HG03135 (cell line): ENCODE results near the gene SLCO3A1.

Experiments
- ATAC-seq: cut with Tn5 transposase; IDR thresholded peaks from one replicate; pipeline ENCODE4 v1.9.1; 2021; ENCODE audit warnings: mild to moderate bottlenecking, moderate library complexity; ENCODE audit not compliant: unreplicated experiment

SLCO3A1 gene

DNA sequence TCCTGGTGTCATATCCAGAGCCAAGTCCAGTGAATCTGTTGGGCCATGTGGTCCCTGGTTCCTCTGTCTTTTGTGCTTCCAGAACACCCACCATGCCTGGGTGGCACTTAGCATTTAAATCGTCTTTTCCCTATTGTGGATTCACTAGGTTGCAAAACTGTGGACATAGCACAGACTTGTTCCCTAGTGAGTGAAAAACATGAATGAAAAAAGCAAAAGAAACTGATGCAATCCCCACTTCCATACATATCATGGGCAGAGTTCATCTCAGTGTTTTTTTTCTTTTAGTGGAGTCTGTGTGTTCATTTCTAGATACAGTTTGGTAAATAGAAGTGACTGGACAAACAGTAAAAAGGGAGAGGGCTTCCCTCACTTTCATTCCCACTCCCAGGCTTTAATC is 170.5 kb downstream of the SLCO3A1 start:
- no peak for ATAC-seq

DNA sequence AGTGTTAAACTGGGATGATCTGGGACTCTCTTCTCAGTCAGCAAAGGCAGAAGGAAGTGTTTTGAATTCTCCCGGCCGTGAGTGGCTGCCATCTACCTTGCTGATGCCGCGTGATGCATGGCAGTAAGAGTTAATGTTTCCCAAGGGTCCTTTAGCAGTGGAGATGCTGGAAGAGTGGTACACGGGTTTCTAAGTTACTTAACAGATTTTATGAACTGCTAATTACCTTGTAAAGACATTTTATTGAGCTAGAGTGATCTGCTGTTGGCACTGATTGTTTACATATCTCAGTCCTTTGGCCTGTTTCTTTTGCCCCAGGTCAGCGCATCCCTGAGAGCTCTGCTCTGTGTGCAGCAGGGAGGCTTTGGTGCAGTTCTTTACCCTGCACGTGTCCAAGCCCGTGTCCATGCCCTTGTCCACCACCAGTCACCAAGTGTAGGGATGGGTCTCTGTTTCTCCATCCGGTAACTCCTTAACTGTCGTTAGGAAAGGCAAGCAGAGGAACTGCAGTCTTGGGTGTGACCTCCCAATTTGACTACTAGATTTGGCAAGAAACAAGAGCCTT is 172.3 kb downstream of the SLCO3A1 start:
- no peak for ATAC-seq

GRCh38 chr15:92028389-92028724 is 174.8 kb downstream of the SLCO3A1 start:
- ATAC-seq: no peak

DNA sequence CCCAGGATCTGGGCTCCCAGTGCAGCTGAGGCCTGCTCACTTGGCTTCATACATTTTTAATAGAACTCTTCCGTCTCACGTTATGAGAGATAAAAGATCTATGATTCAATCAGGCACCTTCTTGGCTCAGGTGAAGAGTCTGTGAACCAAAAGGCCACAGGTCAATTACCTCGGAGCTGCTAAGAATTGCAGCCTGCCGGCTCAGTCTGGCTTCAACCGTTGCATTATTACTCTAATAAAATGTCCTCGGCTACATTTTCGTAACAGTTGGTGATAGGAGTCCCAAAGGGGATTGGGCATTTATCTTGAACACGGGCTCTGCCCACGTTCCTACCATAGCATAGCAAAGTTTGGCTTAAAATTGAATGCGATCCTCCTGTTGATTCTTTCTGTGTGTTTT is 176.3 kb downstream of the SLCO3A1 start:
- ATAC-seq: no peak

- ATAC-seq: no peak
Measured at GRCh38 chr15:92033314-92033713, 179.8 kb downstream of the SLCO3A1 start.

- ATAC-seq: no peak
Measured at GRCh38 chr15:92033723-92034122, 180.2 kb downstream of the SLCO3A1 start.

- ATAC-seq: no peak
Measured at GRCh38 chr15:92034227-92034626, 180.7 kb downstream of the SLCO3A1 start.

DNA sequence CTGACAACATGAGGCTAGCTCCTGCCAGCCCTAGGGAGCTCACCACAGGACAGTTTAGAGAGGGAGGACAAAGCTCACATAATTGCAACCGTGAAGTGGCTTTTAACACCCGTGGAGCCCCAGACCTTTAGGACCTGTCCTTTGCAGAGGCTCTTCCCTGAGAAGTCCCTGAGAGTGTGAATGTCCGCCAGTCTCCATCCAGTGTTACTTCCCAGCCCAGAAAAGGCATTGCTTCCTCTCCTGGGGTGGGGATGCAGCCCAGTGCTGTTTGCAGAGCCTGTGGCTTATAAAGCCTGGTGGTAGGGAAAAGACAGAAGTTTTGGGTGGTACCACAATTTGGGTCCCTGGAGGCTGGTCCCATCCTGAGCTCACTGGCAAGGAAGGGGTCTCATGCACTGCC is 182.0 kb downstream of the SLCO3A1 start:
- ATAC-seq: no peak

DNA sequence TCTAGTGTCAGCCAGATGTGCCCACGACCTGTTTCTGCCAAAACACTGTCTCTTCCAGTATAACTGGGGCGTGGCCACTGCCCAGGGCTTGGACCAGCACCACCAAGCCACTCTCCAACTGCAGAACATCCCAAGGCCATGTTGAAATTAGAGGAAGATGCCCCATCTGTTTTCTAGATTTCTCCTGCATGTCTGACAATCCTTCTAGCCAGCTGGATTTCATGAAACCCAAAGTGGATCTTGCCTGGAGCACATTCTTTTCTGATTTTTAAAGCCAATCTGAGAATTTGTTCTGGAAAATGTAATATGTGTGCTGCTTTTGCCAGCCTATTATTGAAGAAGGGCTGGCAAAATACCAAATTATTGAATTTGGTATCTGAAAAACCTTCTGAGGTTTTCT is 182.5 kb downstream of the SLCO3A1 start:
- no peak for ATAC-seq

GRCh38 chr15:92037491-92037890 is 184.0 kb downstream of the SLCO3A1 start:
- no peak for ATAC-seq

DNA sequence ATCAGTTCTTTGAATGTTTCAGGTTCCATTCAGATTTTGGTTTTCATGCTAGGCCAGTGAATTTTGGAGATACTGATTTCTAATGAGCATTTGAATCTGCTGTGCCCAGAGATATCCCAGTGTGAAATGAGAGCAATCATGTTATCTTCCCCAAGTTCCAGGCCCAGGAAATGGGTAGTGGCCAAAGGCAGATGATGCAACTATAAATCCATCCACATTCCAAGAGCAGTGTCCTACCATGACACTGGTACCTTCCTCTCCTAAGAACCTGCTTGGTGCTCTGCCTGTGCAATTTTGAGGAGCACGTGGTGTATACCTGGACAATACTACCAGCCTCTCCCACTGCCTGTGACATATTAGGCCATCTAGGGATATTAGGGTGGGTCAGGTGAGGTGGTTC is 186.8 kb downstream of the SLCO3A1 start:
- no peak for ATAC-seq

GRCh38 chr15:92041371-92041770 is 187.9 kb downstream of the SLCO3A1 start:
- no peak for ATAC-seq

GRCh38 chr15:92043283-92043682 is 189.8 kb downstream of the SLCO3A1 start:
- ATAC-seq: no peak

GRCh38 chr15:92044203-92044909 is 190.8 kb downstream of the SLCO3A1 start:
- no peak for ATAC-seq

- no peak for ATAC-seq
Measured at GRCh38 chr15:92047900-92048299, 194.4 kb downstream of the SLCO3A1 start.

DNA sequence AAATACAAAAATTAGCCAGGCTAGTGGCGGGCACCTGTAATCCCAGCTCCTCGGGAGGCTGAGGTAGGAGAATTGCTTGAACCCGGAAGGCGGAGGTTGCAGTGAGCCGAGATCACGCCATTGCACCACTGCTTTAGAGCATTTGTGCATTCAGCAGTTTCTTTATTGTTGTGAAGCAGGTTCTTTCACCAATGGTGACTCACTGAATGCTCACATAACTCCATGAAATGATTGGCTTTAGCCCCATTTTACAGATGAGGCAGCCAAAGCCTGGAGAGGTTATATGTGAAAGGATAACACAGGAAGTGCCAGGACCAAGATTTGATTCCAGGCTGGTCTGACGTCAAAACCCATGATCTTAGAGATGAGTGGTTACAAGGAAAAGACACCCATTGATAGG is 195.2 kb downstream of the SLCO3A1 start:
- no peak for ATAC-seq

GRCh38 chr15:92049290-92049989 is 195.9 kb downstream of the SLCO3A1 start:
- ATAC-seq: no peak

- ATAC-seq: no peak
Measured at GRCh38 chr15:92050220-92050898, 196.9 kb downstream of the SLCO3A1 start.

DNA sequence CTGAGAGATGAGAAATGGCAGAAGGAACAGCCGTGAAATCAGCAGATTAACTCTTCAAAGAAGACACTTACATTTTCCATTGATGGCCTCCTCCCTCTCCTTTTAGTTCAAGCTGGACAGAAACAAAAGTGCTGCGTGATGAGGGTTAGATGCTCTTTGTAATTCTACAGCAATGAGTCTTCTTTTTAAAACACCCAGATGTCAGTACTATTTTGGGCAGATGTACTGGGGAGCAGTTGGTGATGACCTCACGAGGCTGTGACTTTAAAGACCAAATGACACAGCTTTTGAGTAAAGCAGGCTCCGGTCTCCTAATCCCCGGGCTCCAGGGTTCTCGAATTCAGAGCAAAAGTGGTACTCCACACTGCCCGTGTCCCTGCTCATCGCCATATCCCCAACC is 198.2 kb downstream of the SLCO3A1 start:
- no peak for ATAC-seq

- ATAC-seq: no peak
Measured at GRCh38 chr15:92053753-92054316, 200.3 kb downstream of the SLCO3A1 start.

- no peak for ATAC-seq
Measured at GRCh38 chr15:92056875-92057274, 203.4 kb downstream of the SLCO3A1 start.
